Suprapubic skin (tissue), 4 donors: ENCODE data around the gene SNX9. TPM values are rescaled to one million over a fixed set of nuclear protein-coding genes. Genes with fewer than 3 reads are reported as not detected.

ENCODE experiments used
- DNase-seq, 2 donors: peaks; one replicate each; pipeline ENCODE4 v3.0.0-alpha.2; 2019; ENCODE audit warnings: low spot score in 2 of 2
- H3K27ac ChIP-seq: fragments of 200-600 bp; sonication (generic); one replicate; pipeline ENCODE4 v1.5.1; 2019
- H3K27me3 ChIP-seq: fragments of 200-600 bp; sonication (generic); one replicate; pipeline ENCODE4 v1.5.1; 2019
- H3K36me3 ChIP-seq: fragments of 200-600 bp; sonication (generic); one replicate; pipeline ENCODE4 v1.5.1; 2019
- H3K4me1 ChIP-seq: fragments of 200-600 bp; sonication (generic); one replicate; pipeline ENCODE4 v1.5.1; 2019
- H3K4me3 ChIP-seq: fragments of 200-600 bp; sonication (generic); one replicate; pipeline ENCODE4 v1.5.1; 2019; ENCODE audit warnings: mild to moderate bottlenecking
- H3K9me3 ChIP-seq: fragments of 200-600 bp; sonication (generic); one replicate; pipeline ENCODE4 v1.5.1; 2019
- CTCF ChIP-seq, 2 donors: fragments of 200-600 bp in 1 of 2; fragments of 450-650 bp in 1 of 2; sonication (generic) in 1 of 2; IDR thresholded peaks; one replicate each; pipeline ENCODE4 v1.5.1; 2016 to 2019; ENCODE audit warnings: antibody characterized with exemption in 2 of 2, mild to moderate bottlenecking in 1 of 2, moderate library complexity in 1 of 2
- EP300 ChIP-seq: sonication (generic); formaldehyde crosslinking; IDR thresholded peaks from one replicate; pipeline ENCODE4 v1.6.1; 2017; ENCODE audit warnings: antibody characterized with exemption
- POLR2A ChIP-seq, 2 donors: fragments of 450-650 bp; IDR thresholded peaks; one replicate each; pipeline ENCODE4 v1.6.1; 2017; ENCODE audit warnings: antibody characterized with exemption in 2 of 2, mild to moderate bottlenecking in 2 of 2, moderate library complexity in 2 of 2
- POLR2AphosphoS5 ChIP-seq, 3 donors: sonication (generic); formaldehyde crosslinking; IDR thresholded peaks; one replicate each; pipeline ENCODE4 v1.6.1; 2017; ENCODE audit warnings: antibody characterized with exemption in 3 of 3
- WGBS: methylation state at CpG from one replicate; pipeline ENCODE4 v1.1.5; 2018; 5-methylcytosine and 5-hydroxymethylcytosine counted together
- total RNA-seq, 4 donors: library from RNA; depleted of rRNA; stranded (reverse); fragments of >200 nt; gene quantifications; one replicate each; pipeline ENCODE4 v1.1.0, GENCODE V29; 2016

SNX9 gene
- total RNA-seq, 4 donors from 2014 or later: 30.4 to 44.2 (median 35.8) TPM

GRCh38 chr6:157788180-157788579 is 34.9 kb upstream of the SNX9 start:
- no peak for TF ChIP-seq POLR2AphosphoS5 (IDR thresholded peaks at IDR 0.05)
- TF ChIP-seq POLR2A (IDR thresholded peaks at IDR 0.05): no peak
- no peak for TF ChIP-seq EP300
- no peak for TF ChIP-seq CTCF (IDR thresholded peaks at IDR 0.05)
- no peak for DNase-seq
- H3K36me3 ChIP-seq: no peaks in the 10 kb centered on the region
- no peak overlapping the region for H3K27ac ChIP-seq
- peaks cover 2% of the 10 kb centered on the region for H3K4me1 ChIP-seq
- no peak overlapping the region for H3K4me3 ChIP-seq
- WGBS: 69% methylated on average over 1 of the region's 1 CpG
- H3K27me3 ChIP-seq: no peaks in the 10 kb centered on the region
- no peaks in the 10 kb centered on the region for H3K9me3 ChIP-seq

GRCh38 chr6:157789297-157789696 is 33.7 kb upstream of the SNX9 start:
- TF ChIP-seq POLR2A (IDR thresholded peaks at IDR 0.05) (no peak), CTCF (IDR thresholded peaks at IDR 0.05) (no peak), POLR2AphosphoS5 (IDR thresholded peaks at IDR 0.05) (no peak), EP300 (no peak)
- no peak for DNase-seq
- no peaks in the 10 kb centered on the region for H3K27me3 ChIP-seq
- 89% methylated on average over 3 of the region's 3 CpGs for WGBS
- no peaks in the 10 kb centered on the region for H3K36me3 ChIP-seq
- H3K4me1 ChIP-seq: peaks cover 2% of the 10 kb centered on the region
- H3K9me3 ChIP-seq: no peaks in the 10 kb centered on the region
- no peak overlapping the region for H3K4me3 ChIP-seq
- no peak overlapping the region for H3K27ac ChIP-seq

GRCh38 chr6:157789861-157790260 is 33.2 kb upstream of the SNX9 start:
- no peak for DNase-seq
- Histone ChIP-seq H3K27ac (no peak overlapping the region), H3K9me3 (no peaks in the 10 kb centered on the region), H3K27me3 (no peaks in the 10 kb centered on the region), H3K36me3 (no peaks in the 10 kb centered on the region), H3K4me1 (peaks cover 2% of the 10 kb centered on the region), H3K4me3 (no peak overlapping the region)
- 90% methylated on average over 15 of the region's 15 CpGs for WGBS
- no peak for TF ChIP-seq CTCF (IDR thresholded peaks at IDR 0.05)
- TF ChIP-seq POLR2AphosphoS5 (IDR thresholded peaks at IDR 0.05): no peak
- TF ChIP-seq EP300: no peak
- TF ChIP-seq POLR2A (IDR thresholded peaks at IDR 0.05): no peak

GRCh38 chr6:157790548-157791160 is 32.4 kb upstream of the SNX9 start:
- no peak for DNase-seq
- TF ChIP-seq POLR2A (IDR thresholded peaks at IDR 0.05): no peak
- no peak for TF ChIP-seq EP300
- no peak for TF ChIP-seq POLR2AphosphoS5 (IDR thresholded peaks at IDR 0.05)
- TF ChIP-seq CTCF (IDR thresholded peaks at IDR 0.05): no peak
- H3K4me1 ChIP-seq: peaks cover 2% of the 10 kb centered on the region
- no peaks in the 10 kb centered on the region for H3K27me3 ChIP-seq
- WGBS: 70% methylated on average over 4 of the region's 4 CpGs
- H3K4me3 ChIP-seq: no peak overlapping the region
- no peaks in the 10 kb centered on the region for H3K9me3 ChIP-seq
- no peaks in the 10 kb centered on the region for H3K36me3 ChIP-seq
- no peak overlapping the region for H3K27ac ChIP-seq

GRCh38 chr6:157791450-157791849 is 31.6 kb upstream of the SNX9 start:
- H3K36me3 ChIP-seq: no peaks in the 10 kb centered on the region
- H3K27ac ChIP-seq: no peak overlapping the region
- no peak for DNase-seq
- H3K27me3 ChIP-seq: no peaks in the 10 kb centered on the region
- H3K4me1 ChIP-seq: peaks cover 2% of the 10 kb centered on the region
- no peak overlapping the region for H3K4me3 ChIP-seq
- TF ChIP-seq EP300 (no peak), POLR2A (IDR thresholded peaks at IDR 0.05) (no peak), POLR2AphosphoS5 (IDR thresholded peaks at IDR 0.05) (no peak), CTCF (IDR thresholded peaks at IDR 0.05) (no peak)
- 50% methylated on average over 2 of the region's 2 CpGs for WGBS
- H3K9me3 ChIP-seq: no peaks in the 10 kb centered on the region
